GM12875 (cell line): ENCODE results near the gene RCL1.

Source experiments
- H3K4me3 ChIP-seq: one replicate; pipeline ENCODE4 v1.5.1; 2011; ENCODE audit warnings: low read depth, low read length, control low read depth
- TF ChIP-seq, protein P1 (sequence below): IDR thresholded peaks from 2 replicates; pipeline ENCODE4 v1.5.1; 2011; ENCODE audit warnings: low read depth, mild to moderate bottlenecking, control low read depth, inconsistent platforms, low read length, moderate library complexity, borderline replicate concordance; ENCODE audit not compliant: insufficient read depth

Gene RCL1

DNA sequence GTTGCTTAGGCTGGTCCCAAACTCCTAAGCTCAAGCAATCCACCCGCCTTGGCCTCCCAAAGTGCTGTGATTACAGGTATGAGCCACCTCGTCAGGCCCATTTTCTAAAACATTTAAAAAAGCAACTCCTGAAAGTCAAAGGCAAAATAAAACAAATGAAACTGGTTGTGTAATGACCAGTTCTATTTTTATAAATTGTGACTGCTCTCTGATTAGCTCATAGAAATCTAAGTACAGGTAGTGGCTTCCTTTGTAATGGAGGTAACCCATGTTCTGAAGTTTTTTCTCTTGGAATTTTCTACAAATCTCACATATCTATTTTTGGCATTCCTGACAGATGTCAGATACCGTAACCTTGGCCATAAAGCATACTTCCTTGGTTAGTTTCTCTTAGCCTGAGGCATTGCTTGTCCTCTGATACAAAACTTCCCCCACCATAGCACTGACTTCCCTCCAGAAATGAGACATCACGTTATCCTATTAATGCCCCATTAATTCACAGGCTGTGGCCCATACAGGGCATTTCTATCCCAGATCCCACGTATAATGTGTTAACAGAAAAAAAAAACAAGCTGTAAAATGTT lies 37.6 kb upstream of the RCL1 start:
- TF ChIP-seq, protein P1, sequence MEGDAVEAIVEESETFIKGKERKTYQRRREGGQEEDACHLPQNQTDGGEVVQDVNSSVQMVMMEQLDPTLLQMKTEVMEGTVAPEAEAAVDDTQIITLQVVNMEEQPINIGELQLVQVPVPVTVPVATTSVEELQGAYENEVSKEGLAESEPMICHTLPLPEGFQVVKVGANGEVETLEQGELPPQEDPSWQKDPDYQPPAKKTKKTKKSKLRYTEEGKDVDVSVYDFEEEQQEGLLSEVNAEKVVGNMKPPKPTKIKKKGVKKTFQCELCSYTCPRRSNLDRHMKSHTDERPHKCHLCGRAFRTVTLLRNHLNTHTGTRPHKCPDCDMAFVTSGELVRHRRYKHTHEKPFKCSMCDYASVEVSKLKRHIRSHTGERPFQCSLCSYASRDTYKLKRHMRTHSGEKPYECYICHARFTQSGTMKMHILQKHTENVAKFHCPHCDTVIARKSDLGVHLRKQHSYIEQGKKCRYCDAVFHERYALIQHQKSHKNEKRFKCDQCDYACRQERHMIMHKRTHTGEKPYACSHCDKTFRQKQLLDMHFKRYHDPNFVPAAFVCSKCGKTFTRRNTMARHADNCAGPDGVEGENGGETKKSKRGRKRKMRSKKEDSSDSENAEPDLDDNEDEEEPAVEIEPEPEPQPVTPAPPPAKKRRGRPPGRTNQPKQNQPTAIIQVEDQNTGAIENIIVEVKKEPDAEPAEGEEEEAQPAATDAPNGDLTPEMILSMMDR: no peak
- H3K4me3 ChIP-seq: no peak overlapping the region

GRCh38 chr9:4756420-4756819 lies 36.3 kb upstream of the RCL1 start:
- no peak overlapping the region for H3K4me3 ChIP-seq
- TF ChIP-seq, protein P1: no peak

DNA sequence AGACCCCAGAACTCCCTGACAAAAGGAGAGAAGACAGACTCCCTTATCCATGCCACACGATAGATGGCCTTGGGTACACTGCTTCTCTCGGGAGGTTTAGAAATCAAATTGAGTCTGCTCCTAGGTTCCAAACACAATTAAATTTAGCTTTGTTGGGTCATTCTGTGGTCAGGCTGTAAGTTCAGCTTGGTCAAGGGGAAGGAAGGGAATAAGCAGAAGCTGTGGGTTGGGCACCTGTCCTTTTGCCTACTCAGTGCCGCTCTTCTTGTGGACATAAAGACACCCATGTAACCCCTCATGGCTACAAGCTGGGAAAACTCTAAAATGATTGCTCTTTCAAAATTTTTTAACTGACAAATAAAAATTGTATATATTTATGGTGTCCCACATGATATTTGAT lies 32.6 kb upstream of the RCL1 start:
- no peak overlapping the region for H3K4me3 ChIP-seq
- TF ChIP-seq, protein P1: no peak

DNA sequence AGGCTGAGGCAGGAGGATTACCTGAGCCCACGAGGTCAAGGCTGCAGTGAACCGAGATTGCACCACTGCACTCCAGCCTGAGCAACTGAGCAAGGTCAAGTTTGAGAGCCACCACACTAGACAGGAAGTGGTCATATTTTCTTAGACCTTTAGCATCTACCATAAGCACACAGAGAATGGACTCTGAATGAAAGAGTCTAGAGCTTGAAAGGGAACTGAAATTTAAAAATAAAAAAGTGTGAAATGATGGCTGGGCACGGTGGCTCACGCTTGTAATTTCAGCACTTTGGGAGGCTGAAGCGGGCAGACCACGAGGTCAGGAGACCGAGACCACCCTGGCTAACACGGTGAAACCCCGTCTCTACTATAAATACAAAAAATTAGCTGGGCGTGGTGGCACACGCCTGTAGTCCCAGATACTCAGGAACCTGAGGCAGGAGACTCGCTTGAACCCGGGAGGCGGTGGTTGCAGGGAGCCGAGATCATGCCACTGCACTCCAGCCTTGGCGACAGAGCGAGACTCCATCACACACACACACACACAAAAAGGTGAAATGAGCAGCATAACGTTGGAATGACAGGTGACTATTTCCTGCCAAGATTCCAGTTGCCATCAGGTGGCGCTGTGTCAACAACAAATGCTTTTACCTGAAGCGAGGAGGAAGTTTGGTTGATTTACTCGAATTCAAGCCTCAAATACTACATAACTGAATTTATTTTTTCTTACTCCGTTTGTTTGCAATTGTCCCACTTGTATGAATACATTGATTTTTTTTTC lies 30.4 kb upstream of the RCL1 start:
- H3K4me3 ChIP-seq: peak overlapping the region; percentile 12

GRCh38 chr9:4762886-4763541 lies 29.7 kb upstream of the RCL1 start:
- TF ChIP-seq, protein P1: no peak
- peak overlapping the region; percentile 12 for H3K4me3 ChIP-seq

More for the DNA sequence above, 30.4 kb upstream of the RCL1 start:
- TF ChIP-seq, protein P1: peak; percentile 68

GRCh38 chr9:4764033-4764432 lies 28.7 kb upstream of the RCL1 start:
- no peak overlapping the region for H3K4me3 ChIP-seq
- TF ChIP-seq, protein P1: no peak
